22Rv1 (cell line): ENCODE data around the gene SCFD2.

Experiments
- CTCF ChIP-seq: fragments of 450-650 bp; IDR thresholded peaks from 2 replicates; pipeline ENCODE4 v1.5.1; 2017; ENCODE audit warnings: mild to moderate bottlenecking
- ZFX ChIP-seq: fragments of 450-650 bp; IDR thresholded peaks from 2 replicates; pipeline ENCODE4 v1.6.1; 2017; ENCODE audit warnings: antibody characterized with exemption, borderline replicate concordance

- TF ChIP-seq CTCF (no peak), ZFX (no peak)
Measured at GRCh38 chr4:53193111-53193510, 172.8 kb downstream of the SCFD2 start.
